Mucosa of descending colon (tissue), 3 donors: ENCODE results near the gene BCL11B. TPM values are rescaled to one million over a fixed set of nuclear protein-coding genes. Genes with fewer than 3 reads are reported as not detected.

ENCODE experiments used
- ATAC-seq: fragments of 200-7000 bp; cut with Tn5 transposase; one replicate; pipeline ENCODE4 v1.9.1; 2020; ENCODE audit warnings: mild to moderate bottlenecking, moderate library complexity
- DNase-seq, 3 donors: peaks; one replicate each; pipeline ENCODE4 v3.0.0-alpha.2; 2020
- H3K36me3 ChIP-seq: fragments of 200-600 bp; one replicate; pipeline ENCODE4 v1.8.0; 2021; ENCODE audit warnings: low read depth, mild to moderate bottlenecking
- H3K4me1 ChIP-seq: fragments of 200-600 bp; one replicate; pipeline ENCODE4 v1.8.0; 2021; ENCODE audit warnings: low read depth, mild to moderate bottlenecking
- H3K4me3 ChIP-seq: fragments of 200-600 bp; one replicate; pipeline ENCODE4 v1.8.0; 2021; ENCODE audit warnings: mild to moderate bottlenecking
- H3K9me3 ChIP-seq: fragments of 200-600 bp; one replicate; pipeline ENCODE4 v1.8.0; 2021; ENCODE audit warnings: mild to moderate bottlenecking
- CTCF ChIP-seq: fragments of 200-600 bp; IDR thresholded peaks from one replicate; pipeline ENCODE4 v1.8.0; 2022; ENCODE audit warnings: antibody characterized with exemption, mild to moderate bottlenecking
- intact Hi-C, 2 donors: fragments of 100-400 bp; cut with DNase I in 1 of 2; cut with micrococcal nuclease in 1 of 2; formaldehyde crosslinking; loops; one replicate each; pipeline versions ENCODE4 v1.11.0 to v1.11.1; 2022; cut with DNase I, micrococcal nuclease
- total RNA-seq, 3 donors: library from RNA; stranded (reverse); fragmentation: NEBNext Ultra II Directional in 2 of 3; extraction: Animal tissue kit (Norgen Biotek cat#: 25700) in 2 of 3; gene quantifications; one replicate each; pipeline versions ENCODE4 v1.2.1 to v1.2.4, GENCODE V29; 2021 to 2023
- donor health status: DM: no; HTN: no; CAD: no; lungs with moderate emphysema.
- donor health status: DM: no; HTN: no; CAD: no.
- donor health status: DM: no; HTN: yes; CAD: no.

BCL11B gene
- total RNA-seq, 3 donors from 2014 or later: 2.5 to 5.6 (median 4.9) TPM

- Histone ChIP-seq H3K9me3 (no peaks in the 10 kb centered on the region), H3K4me3 (no peak overlapping the region), H3K36me3 (no peaks in the 10 kb centered on the region), H3K4me1 (no peaks in the 10 kb centered on the region)
- DNase-seq (no peak), ATAC-seq (no peak)
- intact Hi-C loops: no loop called here
- no peak for TF ChIP-seq CTCF
Measured at GRCh38 chr14:99208318-99208717, 63.7 kb downstream of the BCL11B start.

GRCh38 chr14:99207456-99207855 lies 64.5 kb downstream of the BCL11B start:
- ATAC-seq (no peak), DNase-seq (no peak)
- Histone ChIP-seq H3K36me3 (no peaks in the 10 kb centered on the region), H3K4me1 (no peaks in the 10 kb centered on the region), H3K9me3 (no peaks in the 10 kb centered on the region), H3K4me3 (no peak overlapping the region)
- intact Hi-C loops: no loop called here
- TF ChIP-seq CTCF: no peak

GRCh38 chr14:99206090-99206489 lies 65.9 kb downstream of the BCL11B start:
- intact Hi-C loops: no loop called here
- no peak for TF ChIP-seq CTCF
- H3K4me3 ChIP-seq: no peak overlapping the region
- H3K9me3 ChIP-seq: no peaks in the 10 kb centered on the region
- no peaks in the 10 kb centered on the region for H3K4me1 ChIP-seq
- DNase-seq: no peak
- no peaks in the 10 kb centered on the region for H3K36me3 ChIP-seq
- no peak for ATAC-seq

GRCh38 chr14:99205086-99205688 lies 66.8 kb downstream of the BCL11B start:
- no peak for DNase-seq
- no peaks in the 10 kb centered on the region for H3K4me1 ChIP-seq
- intact Hi-C loops: no loop called here
- no peak overlapping the region for H3K4me3 ChIP-seq
- ATAC-seq: no peak
- no peak for TF ChIP-seq CTCF
- no peaks in the 10 kb centered on the region for H3K36me3 ChIP-seq
- no peaks in the 10 kb centered on the region for H3K9me3 ChIP-seq

GRCh38 chr14:99203801-99204200 lies 68.2 kb downstream of the BCL11B start:
- no peaks in the 10 kb centered on the region for H3K36me3 ChIP-seq
- no peak for DNase-seq
- H3K4me3 ChIP-seq: no peak overlapping the region
- H3K9me3 ChIP-seq: no peaks in the 10 kb centered on the region
- intact Hi-C loops: no loop called here
- no peak for TF ChIP-seq CTCF
- ATAC-seq: no peak
- H3K4me1 ChIP-seq: no peaks in the 10 kb centered on the region

GRCh38 chr14:99203080-99203479 lies 68.9 kb downstream of the BCL11B start:
- intact Hi-C loops: no loop called here

More at GRCh38 chr14:99203080-99203479, 68.9 kb downstream of the BCL11B start:
- Histone ChIP-seq H3K4me1 (no peaks in the 10 kb centered on the region), H3K4me3 (no peak overlapping the region), H3K36me3 (no peaks in the 10 kb centered on the region), H3K9me3 (no peaks in the 10 kb centered on the region)
- no peak for ATAC-seq
- DNase-seq: no peak
- TF ChIP-seq CTCF: no peak
